PFSK-1 (cell line): ENCODE data around the gene HSPE1.
A peak's percentile ranks its signal among the peaks of the same experiment; 100 is the strongest.

Experiments
- FOXP2 ChIP-seq: optimal IDR thresholded peaks from 2 replicates; pipeline ENCODE3; 2011; ENCODE audit warnings: borderline replicate concordance, control low read depth, inconsistent platforms; ENCODE audit not compliant: insufficient read depth; ENCODE audit errors: extremely low read length, extremely low read depth
- POLR2AphosphoS5 ChIP-seq: IDR thresholded peaks from 2 replicates; pipeline ENCODE4 v1.6.1; 2012; ENCODE audit warnings: low read depth, mild to moderate bottlenecking, control low read depth, low read length, moderate library complexity
- SIN3A ChIP-seq: IDR thresholded peaks from 2 replicates; pipeline ENCODE4 v1.6.1; 2012; ENCODE audit warnings: mild to moderate bottlenecking, low read length, moderate library complexity, borderline replicate concordance; ENCODE audit not compliant: insufficient read depth
- TAF1 ChIP-seq: IDR thresholded peaks from 2 replicates; pipeline ENCODE4 v1.6.1; 2012; ENCODE audit warnings: low read length, control low read depth, borderline replicate concordance; ENCODE audit not compliant: insufficient read depth
- TF ChIP-seq, protein P1 (sequence below), 2 experiments: IDR thresholded peaks; 2 replicates each; pipeline versions ENCODE4 v1.6.1 to v1.8.0; 2011 to 2012; ENCODE audit warnings: low read depth in 2 of 2, low read length in 2 of 2, control low read depth in 1 of 2, inconsistent platforms in 1 of 2, mild to moderate bottlenecking in 1 of 2, moderate library complexity in 1 of 2; ENCODE audit not compliant: insufficient read depth in 1 of 2

The HSPE1 gene

DNA sequence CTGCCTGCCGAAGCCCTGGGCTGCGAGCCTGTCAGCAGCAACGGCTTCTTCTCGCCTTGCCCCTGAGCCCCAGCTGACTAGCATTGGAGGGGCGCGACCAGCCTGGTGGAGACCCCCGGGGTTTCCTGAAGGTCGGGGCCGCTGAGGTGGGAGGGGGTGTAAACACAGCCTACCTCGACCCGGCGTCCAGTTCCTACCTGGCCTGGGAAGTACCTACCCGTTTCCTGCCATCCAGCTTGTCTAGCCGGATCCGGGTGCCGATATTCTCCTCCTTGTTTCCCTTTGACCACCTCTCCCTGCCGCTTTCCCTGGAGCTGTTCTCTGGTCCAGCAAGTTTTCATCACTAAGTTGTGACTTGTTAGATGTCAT lies 16.2 kb downstream of the HSPE1 start:
- TF ChIP-seq, protein P1, sequence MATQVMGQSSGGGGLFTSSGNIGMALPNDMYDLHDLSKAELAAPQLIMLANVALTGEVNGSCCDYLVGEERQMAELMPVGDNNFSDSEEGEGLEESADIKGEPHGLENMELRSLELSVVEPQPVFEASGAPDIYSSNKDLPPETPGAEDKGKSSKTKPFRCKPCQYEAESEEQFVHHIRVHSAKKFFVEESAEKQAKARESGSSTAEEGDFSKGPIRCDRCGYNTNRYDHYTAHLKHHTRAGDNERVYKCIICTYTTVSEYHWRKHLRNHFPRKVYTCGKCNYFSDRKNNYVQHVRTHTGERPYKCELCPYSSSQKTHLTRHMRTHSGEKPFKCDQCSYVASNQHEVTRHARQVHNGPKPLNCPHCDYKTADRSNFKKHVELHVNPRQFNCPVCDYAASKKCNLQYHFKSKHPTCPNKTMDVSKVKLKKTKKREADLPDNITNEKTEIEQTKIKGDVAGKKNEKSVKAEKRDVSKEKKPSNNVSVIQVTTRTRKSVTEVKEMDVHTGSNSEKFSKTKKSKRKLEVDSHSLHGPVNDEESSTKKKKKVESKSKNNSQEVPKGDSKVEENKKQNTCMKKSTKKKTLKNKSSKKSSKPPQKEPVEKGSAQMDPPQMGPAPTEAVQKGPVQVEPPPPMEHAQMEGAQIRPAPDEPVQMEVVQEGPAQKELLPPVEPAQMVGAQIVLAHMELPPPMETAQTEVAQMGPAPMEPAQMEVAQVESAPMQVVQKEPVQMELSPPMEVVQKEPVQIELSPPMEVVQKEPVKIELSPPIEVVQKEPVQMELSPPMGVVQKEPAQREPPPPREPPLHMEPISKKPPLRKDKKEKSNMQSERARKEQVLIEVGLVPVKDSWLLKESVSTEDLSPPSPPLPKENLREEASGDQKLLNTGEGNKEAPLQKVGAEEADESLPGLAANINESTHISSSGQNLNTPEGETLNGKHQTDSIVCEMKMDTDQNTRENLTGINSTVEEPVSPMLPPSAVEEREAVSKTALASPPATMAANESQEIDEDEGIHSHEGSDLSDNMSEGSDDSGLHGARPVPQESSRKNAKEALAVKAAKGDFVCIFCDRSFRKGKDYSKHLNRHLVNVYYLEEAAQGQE (IDR thresholded peaks at IDR 0.05; ENCODE audit: insufficient read depth in 1 of 2, low read depth in 2 of 2, low read length in 2 of 2) = 0 out of 4 replicates have a peak, but pooled peaks of 1 of the 2 experiments have one; percentile 14
- TF ChIP-seq TAF1 = no peak

DNA sequence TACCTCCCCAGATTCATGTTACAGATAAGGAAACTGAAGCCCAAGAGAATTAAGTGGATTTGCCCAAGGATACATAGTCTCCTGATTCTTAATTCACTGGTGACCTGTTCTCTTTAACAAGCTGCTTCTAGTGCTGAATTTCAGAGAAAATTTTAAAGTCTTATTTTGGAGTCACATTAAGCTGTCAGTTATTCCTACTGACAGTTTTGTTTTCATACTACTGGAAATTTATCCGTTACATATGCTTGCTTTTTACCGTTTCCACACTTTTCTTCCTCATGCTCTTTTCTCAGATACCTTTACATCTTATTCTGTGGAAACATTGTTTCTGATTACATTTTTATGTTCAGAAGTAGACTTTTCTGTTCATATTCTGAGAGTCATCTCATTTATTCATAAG lies 17.0 kb downstream of the HSPE1 start:
- TF ChIP-seq POLR2AphosphoS5 (no peak), FOXP2 (no peak), SIN3A (no peak), TAF1 (no peak)
- TF ChIP-seq, protein P1 (IDR thresholded peaks at IDR 0.05; ENCODE audit: insufficient read depth in 1 of 2, low read depth in 2 of 2, low read length in 2 of 2) = no peak

DNA sequence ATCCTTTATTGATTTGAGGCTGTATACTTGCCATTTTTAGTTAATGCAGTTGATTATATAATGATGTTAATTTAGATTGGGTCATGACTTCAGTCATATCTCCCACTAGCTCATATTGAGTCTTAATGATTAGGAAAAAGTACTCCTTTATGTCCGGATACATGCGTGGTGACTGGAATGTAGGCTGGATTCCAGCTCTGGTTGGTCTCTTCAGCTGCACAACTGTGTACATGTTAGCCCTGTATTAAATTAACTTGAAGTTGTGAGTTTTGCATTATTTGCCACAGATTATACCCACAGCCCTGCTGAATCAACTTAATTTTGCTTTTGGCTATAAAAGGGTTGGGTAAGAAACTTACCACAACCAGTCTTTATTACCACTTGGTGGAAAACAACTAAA lies 38.2 kb downstream of the HSPE1 start:
- no peak for TF ChIP-seq FOXP2

DNA sequence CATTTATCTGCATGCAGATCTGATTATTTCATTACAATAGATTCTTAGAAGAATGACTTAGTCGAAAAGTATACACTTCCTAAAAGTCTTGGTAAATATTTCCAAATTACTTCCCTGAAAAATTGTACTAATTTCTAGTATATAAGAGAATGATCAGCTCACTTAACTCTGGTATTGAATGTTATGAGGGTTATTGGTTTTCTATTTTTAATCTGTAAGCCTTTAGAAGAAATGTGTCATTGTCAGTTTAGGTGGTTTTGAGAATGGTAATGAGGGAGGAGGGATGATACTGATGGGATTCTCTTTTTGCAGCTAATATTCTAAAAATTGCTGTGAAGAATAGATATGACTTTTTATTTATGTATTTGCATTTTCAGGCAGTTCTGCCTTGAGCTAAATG lies 39.6 kb downstream of the HSPE1 start:
- TF ChIP-seq SIN3A = no peak

DNA sequence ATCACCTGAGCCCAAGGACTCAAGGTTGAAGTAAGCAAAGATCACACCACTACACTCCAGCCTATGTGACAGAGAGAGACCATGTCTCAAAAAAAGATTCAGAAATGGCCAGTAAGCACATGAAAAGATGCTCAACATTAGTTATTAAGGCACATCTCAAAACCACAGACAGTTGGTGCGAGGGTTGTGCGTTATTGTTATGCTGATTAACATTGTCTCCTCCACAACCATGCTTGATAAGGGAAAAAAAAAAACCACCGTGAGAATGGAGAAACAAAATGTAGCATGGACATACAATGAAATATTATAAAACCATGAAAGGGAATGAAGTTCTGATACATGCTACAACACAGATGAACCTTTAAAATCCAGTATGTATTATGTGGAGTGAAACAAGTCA lies 43.0 kb downstream of the HSPE1 start:
- TF ChIP-seq SIN3A (no peak), FOXP2 (no peak), POLR2AphosphoS5 (no peak), TAF1 (no peak)
- TF ChIP-seq, protein P1 (IDR thresholded peaks at IDR 0.05; ENCODE audit: insufficient read depth in 1 of 2, low read depth in 2 of 2, low read length in 2 of 2) = no peak

DNA sequence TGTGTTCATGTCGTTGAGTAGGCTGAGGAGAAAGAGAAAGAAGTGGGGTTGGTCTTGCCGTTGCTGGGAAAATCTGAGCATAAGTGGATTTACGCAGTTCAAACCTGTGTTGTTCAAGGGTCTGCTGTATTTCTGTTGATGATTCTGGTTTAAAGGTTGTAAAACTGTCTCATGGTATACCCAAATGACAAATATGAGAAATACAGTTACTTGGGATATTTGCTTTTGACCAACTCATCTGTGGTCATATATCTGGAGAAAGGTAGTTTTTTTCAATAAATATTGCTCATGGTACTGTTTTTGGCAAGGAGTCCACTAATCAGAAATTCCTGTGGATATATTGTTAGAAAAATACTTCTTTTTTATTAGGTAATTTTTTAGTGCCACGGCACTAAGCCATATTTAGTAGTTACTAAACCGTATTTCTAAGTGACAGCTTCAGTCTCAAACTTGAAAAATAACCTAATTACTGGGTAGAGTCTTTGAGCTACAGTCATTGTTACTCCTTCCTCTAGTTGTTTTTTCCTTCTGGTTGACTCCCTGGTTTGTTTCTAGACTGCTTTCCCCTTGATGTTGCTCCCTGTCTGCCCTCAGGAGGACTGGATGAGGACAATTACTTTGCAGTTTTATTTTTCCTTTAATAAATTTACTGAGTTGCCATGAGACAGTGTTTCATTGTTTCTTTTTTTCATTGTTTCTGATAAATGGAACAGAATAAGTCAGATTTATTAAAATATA lies 47.2 kb downstream of the HSPE1 start:
- TF ChIP-seq SIN3A = no peak
- no peak for TF ChIP-seq TAF1

DNA sequence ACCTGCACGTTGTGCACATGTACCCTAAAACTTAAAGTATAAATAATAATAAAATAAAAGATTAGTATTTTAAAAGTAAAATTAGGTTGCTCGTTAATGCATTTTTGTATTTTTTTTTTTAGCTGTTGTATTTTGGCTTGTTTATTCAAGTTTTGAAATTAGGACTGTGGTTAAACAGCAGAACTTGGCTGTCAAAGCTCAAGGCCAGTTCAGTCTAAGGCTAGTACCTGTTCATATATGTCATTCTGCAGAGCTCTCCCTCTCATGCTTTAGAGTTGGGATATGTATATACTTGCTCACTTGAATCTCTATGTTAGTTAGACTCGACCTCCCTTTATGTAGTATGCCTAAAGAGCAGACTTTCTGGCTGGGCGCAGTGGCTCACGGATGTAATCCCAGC lies 48.4 kb downstream of the HSPE1 start:
- TF ChIP-seq TAF1 (no peak), POLR2AphosphoS5 (no peak), SIN3A (no peak), FOXP2 (no peak)
- TF ChIP-seq, protein P1 (IDR thresholded peaks at IDR 0.05; ENCODE audit: insufficient read depth in 1 of 2, low read depth in 2 of 2, low read length in 2 of 2) = no peak
